EH (cell line): ENCODE data around the gene MS4A18.
"Not testable (repeated sequence)": the region's sequence is repeated elsewhere in the genome, so short reads cannot be mapped to it uniquely, and the experiment has no call there.

ENCODE experiments used
- DNase-seq: peaks from one replicate; pipeline ENCODE4 v3.0.0-alpha.2; 2015; ENCODE audit warnings: low read depth

Gene MS4A18

GRCh38 chr11:60724420-60724819 is at the start of gene MS4A18:
Gene MS4A18, plus strand, starts transcription at chr11:60724720.
- no peak for DNase-seq

- not testable (repeated sequence) for DNase-seq
These were observed 46.3 kb upstream of the MS4A18 start for GRCh38 chr11:60678231-60678630.

GRCh38 chr11:60679879-60680278 is 44.6 kb upstream of the MS4A18 start:
- DNase-seq = no peak

GRCh38 chr11:60680455-60681119 is 43.9 kb upstream of the MS4A18 start:
- no peak for DNase-seq

GRCh38 chr11:60684541-60684848 is 40.0 kb upstream of the MS4A18 start:
- not testable (repeated sequence) for DNase-seq

GRCh38 chr11:60691661-60692060 is 32.9 kb upstream of the MS4A18 start:
- no peak for DNase-seq

- no peak for DNase-seq
These were observed 25.2 kb upstream of the MS4A18 start, which contains the start of gene MS4A8 for GRCh38 chr11:60699284-60699691. Gene MS4A8, plus strand, starts transcription at chr11:60699612. Its CDS starts 1,249 bp downstream, at chr11:60700861.

- no peak for DNase-seq
These were observed 24.6 kb upstream of the MS4A18 start for GRCh38 chr11:60699936-60700335.

- DNase-seq = no peak
These were observed 23.6 kb upstream of the MS4A18 start for GRCh38 chr11:60700689-60701468.

- no peak for DNase-seq
These were observed 23.1 kb upstream of the MS4A18 start for GRCh38 chr11:60701469-60701818.

GRCh38 chr11:60703374-60703773 is 21.1 kb upstream of the MS4A18 start:
- DNase-seq = no peak

- no peak for DNase-seq
These were observed 18.6 kb upstream of the MS4A18 start for GRCh38 chr11:60705895-60706294.

GRCh38 chr11:60706931-60707330 is 17.6 kb upstream of the MS4A18 start:
- DNase-seq = no peak

GRCh38 chr11:60710482-60710881 is 14.0 kb upstream of the MS4A18 start:
- no peak for DNase-seq

GRCh38 chr11:60711276-60711675 is 13.2 kb upstream of the MS4A18 start:
- DNase-seq = no peak

- DNase-seq = not testable (repeated sequence)
These were observed 11.1 kb upstream of the MS4A18 start for GRCh38 chr11:60713423-60713822.

GRCh38 chr11:60717956-60718355 is 6.6 kb upstream of the MS4A18 start:
- no peak for DNase-seq

- DNase-seq = no peak
These were observed 5.8 kb upstream of the MS4A18 start for GRCh38 chr11:60718524-60719316.

- DNase-seq = no peak
These were observed 5.1 kb upstream of the MS4A18 start for GRCh38 chr11:60719391-60719790.

GRCh38 chr11:60720460-60720859 is 4.1 kb upstream of the MS4A18 start:
- no peak for DNase-seq

GRCh38 chr11:60725592-60725991 is 1.1 kb downstream of the MS4A18 start:
- DNase-seq = no peak

- DNase-seq = no peak
These were observed 7.1 kb downstream of the MS4A18 start for GRCh38 chr11:60731586-60731985.

- no peak for DNase-seq
These were observed 9.8 kb downstream of the MS4A18 start for GRCh38 chr11:60734279-60734678.
